Measurements from ENCODE around the gene MEP1A.
"Not testable (repeated sequence)": the region's sequence is repeated elsewhere in the genome, so short reads cannot be mapped to it uniquely, and the experiment has no call there.

The MEP1A gene

DNA sequence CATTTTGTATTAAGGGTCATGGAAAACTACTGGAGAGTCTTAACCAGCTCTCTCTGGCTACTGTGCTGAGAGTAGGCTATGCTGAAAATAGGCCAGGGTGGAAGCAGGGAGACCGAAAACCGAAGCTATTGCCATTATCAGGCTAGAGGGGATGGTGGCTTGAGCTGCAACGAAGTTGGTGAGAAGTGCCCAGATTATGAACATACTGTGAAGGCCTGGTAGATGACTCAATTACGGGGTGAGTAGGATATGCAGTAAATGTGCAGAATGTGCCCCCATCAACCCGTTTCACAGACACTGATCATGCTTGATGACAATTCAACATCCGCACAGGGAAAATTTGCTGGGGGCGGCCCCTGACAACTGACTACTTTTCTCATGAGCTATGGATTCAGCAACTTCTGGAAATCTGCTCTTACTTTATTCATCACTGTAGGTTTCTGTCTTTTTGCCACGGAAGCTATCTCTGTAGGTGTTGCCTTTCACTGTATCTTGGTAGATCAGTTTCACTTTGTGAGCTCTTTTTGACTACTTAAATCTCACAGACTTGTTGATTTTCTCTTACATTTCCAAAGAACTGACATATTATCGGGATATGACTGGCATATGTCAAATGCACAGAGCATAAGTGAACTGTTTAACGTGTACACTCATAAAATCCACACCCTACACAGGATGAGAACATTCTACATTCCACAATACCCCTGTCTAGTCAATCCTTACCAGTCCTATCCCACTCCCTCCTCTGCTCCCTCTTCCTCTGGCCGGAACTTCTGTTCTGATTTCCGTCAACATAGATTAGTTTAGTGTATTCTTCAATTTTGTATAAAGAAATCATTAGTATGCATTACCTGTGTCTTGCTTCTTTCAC is 15.5 kb upstream of the MEP1A start:
- DNase-seq (ENCODE audit: low spot score), result no peak

DNA sequence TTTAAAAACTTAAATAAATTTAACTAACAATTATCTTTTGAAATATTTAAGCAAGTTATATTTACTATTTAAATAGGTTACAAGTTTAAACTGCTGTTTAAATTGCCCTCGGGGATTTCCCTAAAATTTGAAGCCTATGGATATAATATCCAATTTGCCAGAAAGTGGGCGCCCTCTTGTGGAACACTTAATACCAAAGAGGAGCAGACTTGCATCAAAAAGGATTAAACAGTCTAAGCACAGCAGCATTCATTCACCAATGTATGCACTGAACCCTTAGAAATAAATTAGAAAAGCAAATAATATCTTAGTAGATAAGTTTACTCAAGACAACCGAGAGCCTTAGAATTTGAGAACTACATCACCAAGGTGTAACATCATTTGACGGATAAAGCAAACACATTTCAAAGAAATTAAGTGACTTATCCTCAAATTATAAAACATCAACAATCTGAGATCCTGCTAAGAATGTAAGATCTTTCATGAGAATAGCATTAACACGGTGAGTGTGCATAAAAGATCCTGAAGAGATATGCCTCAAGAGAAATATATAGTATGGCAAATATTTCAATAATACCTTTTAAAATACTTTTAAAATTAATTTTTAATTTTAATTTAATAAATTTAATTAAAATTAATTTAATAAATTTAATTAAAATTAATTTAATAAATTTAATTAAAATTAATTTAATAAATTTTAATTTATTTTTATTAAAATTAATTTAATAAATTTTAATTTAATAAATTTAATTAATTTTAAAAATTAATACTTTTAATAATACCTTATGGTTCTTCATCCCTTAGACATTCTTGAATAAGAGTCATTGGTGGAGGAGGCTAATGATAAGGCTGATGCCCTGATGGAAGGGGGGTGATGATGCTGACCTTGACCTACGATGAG is 11.5 kb upstream of the MEP1A start:
- peak; percentile 64 for DNase-seq (ENCODE audit: low spot score)

DNA sequence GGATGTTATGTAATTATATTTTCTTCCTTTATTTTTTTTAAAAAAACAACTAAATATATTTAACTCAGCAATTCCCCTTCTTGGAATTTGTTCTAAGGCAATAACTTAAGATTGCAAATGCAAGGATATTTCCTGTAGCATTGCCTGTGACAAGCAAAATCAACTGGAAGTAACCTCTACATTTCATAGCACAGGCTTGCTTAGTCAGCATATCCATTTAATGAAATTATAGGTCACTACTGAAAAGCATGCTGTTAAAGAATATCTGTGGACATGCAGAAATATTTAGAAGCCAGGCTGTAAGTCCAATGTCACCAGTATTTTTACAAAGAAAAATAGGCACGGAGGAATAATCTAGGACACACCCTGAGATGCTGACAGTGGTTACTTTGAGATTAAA is 8.7 kb upstream of the MEP1A start:
- DNase-seq (ENCODE audit: low spot score), result no peak

DNA sequence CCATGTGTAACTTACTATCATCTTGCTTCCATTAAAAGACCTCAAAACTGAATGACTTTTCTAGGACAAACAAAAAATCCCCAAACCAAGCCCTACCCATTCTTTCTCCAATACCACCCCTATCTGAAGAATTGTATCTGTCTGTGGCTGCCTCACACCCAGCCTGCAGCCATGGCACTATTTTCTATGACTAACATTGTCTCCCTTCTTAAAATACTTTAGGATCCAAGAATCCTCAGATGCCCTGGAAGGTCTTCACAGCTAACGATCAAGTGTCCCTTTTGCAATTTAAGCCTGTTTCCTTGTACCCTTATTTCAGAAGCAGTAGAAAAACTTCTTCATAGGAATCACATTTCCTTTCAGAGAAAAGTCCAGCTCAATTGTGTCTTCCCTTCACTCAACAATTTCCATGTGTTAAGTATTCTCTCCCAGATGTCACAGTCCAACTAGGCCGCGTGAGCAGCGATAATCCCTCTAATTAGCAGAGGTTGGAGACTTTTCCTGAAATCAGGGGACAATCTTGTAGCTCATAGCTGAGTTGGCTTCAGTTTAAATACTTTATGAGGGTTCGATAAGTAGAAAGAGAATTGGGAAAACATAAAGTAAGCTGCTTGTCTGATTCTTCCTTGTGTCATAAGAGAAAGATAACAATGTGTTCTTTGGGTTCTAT is 5.2 kb upstream of the MEP1A start:
- DNase-seq (ENCODE audit: low spot score), result no peak

DNA sequence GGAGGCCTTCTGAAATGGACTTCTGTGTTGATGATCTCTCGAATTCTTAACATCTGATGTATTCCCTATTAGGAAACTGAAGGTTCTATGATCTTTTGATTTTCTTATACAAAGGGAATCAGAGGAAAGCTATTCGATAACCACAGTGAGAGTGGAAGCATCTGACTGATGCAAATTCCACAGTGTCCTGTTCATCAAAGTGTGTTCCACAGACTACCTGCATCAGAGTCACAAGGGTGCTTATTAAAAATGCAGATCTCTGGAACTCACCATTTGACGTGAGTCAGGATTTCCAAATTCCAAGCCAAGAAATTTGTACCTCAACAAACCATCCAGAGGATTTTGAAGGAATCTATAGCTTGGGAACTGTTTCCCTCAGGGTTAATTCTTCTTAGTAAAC is 4.4 kb upstream of the MEP1A start:
- peak; percentile 83 for DNase-seq (ENCODE audit: low spot score)

DNA sequence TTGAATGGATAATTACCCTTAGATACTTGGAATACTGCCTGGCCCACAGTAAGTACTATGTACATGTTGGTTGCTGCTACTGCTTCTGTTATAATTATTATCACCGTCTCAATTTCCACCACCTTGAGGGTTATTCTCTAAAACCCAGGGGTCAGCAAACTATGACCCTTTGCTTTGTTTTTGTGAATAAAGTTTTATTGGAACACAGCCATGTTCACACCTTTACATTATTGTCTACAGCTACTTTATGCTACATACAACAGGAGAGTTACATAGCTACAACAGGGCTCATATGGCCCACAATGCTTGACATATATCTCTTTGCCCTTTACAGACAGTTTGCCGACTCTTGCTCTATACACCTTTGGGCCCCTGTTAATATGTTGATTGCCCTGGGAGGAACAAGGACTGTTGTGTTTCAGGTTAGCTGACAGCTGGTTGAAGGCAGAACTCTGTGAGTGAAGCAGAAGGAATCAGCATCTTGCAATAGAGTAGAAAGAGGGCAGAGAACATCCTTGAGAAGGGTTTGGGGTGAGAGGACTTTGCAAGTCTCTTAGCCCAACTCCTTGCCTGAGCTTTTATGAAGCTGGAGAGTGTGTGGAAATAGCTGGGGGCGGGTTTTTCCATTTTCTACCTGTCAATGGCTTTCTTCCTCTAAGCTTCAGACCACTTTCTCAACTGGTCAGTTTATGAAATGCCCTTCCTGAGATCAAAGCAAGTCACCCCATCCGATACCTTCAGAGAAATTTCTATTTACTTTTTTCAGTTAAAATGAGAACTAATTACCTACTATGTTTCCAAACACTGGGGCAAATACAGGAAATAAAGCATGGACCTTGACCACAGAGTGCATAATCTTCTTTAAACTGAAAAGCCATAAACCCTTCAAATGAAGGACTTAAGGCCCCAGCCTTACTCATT is 3.5 kb upstream of the MEP1A start:
- DNase-seq (ENCODE audit: low spot score), result no peak

DNA sequence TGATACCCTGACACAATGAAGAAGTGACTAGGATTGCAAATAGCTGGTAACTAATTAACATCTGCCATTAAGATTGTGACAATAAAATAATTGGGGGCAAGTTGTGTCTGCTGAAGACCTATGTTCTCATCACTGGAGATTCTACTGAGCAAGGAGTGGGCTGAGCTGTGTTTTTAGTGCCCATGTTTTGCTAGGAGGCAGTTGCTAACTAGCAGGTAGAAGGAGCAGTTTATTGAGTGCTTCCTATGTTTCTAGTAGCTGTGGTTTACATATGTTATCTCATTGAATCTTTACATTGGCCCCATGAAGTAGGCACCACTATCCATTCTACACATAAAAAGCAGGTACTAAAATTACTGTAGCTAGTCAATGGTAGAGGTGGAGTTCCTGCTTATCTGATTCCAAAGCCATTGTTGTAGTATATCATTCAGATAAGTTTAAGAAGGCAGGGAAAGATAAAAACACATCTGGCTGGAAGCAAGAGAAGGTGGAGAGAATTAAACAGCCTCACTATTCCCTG is 2.8 kb upstream of the MEP1A start:
- no peak for DNase-seq (ENCODE audit: low spot score)

DNA sequence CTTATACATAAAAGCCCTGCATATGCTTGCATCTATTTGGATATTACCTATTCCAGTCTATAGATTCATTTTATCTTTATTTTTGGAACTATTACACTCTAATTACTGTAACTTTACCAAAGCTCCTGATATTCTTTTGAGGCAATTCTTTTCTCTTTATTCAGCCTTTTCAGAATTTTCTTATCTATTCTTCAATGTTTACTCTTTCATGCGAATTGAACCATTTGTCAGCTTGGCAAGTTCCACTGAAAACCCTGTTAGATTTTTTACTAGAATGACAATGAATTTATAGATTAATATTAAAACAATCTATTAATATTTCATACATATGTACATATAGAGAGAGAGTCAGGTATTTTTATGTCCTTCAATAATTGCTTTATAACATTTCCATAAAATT is 554 bp upstream of the MEP1A start:
- no peak for DNase-seq (ENCODE audit: low spot score)

DNA sequence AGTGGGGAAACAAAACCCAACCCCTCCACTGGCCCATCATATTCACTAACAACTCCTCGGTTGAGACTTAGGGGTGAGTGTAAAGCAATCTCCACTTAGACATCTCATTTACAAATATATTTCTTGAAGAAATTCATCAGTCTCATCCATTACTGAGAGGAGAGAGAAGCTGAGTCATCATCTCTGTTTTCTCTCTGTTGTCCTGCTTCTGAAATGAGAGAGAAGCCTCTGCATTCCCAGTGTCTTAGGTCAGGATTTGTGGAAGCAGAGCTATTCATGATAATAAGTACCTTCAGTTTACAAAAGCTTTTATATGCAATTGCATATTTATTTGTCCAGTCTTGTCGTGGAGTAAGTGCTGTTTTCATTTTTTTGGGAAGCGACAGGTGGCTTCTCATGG is 879 bp downstream of the MEP1A start:
- peak; percentile 39 for DNase-seq (ENCODE audit: low spot score)

DNA sequence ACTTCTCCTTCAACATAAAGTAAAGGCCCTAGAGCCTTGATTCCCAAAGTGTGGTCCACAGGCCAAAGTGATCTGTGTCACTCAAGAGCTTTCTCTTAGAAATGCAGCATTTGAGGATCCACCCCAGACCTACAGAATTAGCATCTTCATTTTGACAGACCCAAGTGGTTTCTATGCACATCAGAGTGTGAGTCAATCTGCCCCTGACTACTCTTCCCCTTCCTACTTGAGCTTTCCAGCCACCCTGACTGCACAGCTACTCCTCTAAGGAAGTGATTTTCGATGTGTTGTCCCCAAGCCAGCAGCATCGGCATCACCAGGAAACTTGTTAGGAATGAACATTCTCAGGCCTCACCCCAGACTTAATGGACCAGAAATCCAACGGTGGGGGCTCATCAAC is 2.6 kb downstream of the MEP1A start:
- DNase-seq (ENCODE audit: low spot score), result no peak

DNA sequence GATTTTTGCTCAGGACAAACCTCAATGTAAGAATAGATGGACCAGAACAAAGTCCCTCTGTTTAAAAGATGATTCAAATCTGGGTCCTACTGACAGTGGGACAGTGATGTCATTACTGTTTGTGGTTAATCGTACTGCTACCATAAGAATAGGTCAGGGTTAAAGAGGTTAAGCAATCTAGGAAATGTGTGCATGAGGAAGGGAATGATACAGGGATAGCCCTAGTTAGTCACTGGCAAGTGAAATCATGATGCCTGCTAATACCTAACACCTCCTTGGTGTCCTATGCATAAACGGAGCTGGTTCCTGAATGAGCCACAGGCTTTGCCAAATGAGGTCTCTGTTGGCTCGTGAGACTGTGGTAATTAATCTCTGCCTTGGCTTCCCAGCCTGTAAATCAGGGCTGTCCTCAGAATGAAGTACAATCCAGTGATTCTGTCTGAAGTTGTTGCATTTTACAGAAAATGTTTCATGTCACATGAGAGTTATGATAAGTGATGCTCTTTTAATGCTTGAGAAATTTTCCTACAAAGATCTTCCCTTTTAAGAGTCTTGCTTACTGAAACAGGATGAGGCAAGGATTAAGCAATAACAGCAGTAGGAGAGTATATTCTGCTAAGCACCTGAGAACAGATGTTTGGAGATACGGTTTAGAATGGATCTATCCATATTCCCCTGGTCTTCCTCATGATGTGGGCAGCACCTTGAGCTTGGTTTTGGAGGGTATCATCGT is 3.8 kb downstream of the MEP1A start:
- DNase-seq (ENCODE audit: low spot score), result peak; percentile 86

DNA sequence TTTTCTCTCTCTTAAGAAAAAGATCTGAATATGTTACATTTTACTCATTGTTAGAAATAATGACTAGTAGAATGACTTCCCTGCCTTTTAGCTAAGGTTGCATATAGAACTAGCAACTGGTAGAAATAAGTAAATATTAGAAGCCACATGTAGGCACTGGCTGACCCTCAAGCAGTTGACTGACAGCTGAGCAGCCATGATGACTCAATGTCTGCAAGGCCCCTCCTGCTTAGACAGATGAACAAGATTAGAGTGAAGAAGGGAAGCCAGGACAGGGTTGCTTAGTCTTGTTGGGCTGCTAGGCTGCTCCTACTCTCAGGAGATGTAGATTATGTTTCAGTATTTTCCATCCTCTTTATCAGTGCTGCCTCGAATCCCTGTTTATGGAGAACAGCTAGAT is 6.5 kb downstream of the MEP1A start:
- DNase-seq (ENCODE audit: low spot score), result peak; percentile 10

DNA sequence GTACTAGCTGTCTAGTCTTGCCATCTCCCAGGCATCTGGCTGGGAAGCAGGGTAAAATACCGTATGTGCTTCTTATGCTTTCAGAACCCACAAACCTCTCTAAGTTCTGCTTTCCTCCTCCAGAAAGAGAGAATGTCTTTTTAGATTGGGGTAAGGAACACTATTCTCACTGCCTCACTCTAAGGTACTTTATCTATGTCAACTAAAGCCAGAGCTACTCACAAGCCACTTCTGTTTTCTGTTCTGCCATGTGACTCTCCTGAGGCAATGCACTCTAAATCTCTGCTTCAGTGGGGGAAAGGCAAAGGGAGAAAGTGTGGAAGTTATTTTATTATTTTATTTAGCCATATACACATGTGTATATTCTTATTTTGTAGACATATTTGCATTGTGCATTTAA is 15.6 kb downstream of the MEP1A start:
- DNase-seq (ENCODE audit: low spot score), result no peak

DNA sequence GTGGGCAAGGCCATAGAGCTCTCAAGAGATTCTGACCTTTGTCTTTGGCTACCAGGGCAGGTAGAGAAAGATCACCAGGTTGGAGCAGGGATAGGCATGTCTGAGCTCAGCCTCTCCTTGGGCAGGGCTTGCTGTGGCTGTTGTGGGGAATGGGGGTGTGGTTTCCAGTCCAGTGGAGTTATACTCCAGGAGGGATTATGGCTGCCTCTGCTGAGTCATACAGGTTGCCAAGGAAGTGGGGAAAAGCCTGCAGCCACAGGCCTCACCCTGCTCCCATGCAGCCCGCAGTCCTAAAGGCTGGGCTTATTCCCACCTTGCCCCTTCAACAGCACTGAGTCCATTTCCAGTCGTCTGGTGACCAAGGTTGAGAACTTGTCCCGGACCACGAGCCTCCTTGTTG is 21.9 kb downstream of the MEP1A start:
- DNase-seq (ENCODE audit: low spot score), result peak; percentile 82

DNA sequence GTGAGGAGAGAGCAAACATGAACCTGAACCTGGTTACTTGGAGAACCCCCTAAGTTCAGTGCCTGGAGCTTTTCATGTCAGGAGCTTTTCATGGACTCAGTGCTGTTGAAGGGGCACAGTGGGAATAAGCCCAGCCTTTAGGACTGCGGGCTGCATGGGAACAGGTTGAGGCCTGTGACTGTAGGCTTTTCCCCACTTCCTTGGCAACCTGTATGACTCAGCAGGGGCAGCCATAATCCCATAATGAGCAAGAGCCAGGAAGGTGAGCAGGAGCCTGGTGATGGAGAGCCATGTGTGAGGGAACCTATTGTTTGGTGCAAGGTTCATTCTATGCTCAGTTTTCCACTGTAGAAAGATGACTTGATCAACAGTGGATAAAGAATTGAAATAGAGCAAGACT is 23.4 kb downstream of the MEP1A start:
- DNase-seq (ENCODE audit: low spot score), result peak; percentile 61

DNA sequence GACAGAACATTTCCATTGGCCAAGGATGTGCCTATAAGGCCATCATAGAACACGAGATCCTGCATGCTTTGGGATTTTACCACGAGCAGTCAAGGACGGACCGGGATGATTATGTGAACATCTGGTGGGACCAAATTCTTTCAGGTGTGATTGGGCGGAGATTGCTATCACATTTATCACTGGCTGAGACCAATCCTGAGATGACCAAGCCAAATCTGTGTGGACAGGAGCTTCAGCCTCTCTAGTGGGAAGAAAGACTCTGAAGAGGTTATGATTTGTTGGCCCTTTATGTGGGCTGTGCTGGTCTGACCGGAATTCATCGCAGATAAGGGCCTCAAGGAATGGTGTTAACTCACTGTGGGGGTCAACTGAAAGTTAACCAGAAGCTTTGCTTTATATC is 26.4 kb downstream of the MEP1A start:
- no peak for DNase-seq (ENCODE audit: low spot score)

DNA sequence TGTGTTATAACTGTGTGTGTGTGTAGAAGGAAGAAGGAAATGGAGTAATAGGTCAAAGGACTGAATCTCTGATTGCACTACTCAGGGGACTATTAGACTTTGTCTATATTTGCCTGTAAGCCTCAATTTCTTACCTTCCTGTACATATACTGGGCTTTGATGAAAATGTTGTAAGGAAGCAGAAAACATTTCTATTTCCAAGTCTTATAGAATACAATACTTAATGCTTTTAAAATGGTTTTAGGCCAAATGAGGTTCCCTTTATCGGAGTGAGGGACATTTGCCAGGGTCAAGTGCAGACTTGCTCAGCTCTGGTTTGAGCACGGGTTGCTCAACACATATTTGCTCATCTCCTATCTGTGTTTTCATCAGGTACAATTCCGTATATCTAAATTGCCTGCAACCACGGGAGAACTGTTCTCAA is 28.3 kb downstream of the MEP1A start:
- DNase-seq (ENCODE audit: low spot score), result no peak

DNA sequence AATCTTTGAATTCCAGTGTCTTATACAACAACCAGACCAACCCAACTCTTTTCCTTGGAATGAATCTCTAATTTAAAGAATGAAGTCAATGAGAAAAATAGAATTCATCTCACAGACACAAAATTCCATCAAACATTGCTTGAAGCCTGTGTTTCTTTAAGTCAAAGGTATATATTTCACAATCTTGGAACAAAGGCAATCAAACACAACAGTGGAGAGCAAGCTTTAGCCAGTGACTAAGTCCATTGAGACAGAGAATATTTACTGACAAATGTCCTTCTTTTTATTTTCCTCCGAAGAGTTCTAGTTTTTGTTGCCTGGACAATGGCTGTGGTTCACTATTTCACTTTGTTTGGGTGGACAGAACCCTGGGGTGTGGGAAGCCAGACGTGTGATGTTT is 35.8 kb downstream of the MEP1A start:
- DNase-seq (ENCODE audit: low spot score), result no peak

DNA sequence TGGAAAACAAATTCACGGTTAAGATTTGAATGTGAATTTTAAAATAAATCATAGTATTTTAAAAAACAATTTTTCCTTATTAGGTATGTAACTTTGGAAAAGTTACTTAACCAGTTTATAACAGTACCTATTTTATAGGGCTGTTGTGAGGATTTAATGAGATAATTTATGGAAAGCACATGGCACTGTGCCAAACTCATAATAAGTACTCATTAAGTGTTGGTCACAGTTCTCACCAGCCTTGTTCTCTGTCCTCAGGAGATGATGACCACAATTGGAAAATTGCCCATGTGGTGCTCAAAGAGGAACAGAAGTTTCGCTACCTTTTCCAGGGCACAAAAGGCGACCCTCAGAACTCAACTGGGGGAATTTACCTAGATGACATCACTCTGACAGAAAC is 39.6 kb downstream of the MEP1A start:
- no peak for DNase-seq (ENCODE audit: low spot score)

DNA sequence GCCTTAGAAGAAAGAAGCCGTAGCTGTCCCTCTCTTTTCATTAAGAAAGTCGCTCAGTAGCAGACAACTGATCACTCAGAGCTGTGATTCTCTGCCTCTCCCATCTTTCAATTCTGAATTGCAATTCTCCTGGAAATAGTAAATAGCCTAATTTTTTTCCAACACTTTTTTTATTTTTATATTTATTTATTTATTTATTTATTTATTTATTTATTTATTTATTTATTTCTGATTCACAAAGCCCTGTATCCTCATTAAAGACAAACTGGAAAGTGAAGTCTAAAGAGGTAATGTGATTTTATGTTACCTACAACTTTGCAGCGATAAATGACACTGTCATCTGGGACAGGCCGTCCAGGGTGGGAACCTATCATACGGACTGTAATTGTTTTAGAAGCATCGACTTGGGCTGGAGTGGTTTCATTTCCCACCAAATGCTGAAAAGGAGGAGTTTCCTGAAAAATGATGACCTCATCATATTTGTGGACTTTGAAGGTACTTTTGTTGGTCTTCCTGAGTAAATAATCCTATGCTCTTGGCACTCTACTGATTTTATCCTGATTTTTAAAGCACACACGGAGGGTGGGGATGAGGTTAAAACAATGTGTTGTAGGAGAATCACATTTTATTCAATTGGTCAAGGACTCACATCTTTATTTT is 41.2 kb downstream of the MEP1A start:
- DNase-seq (ENCODE audit: low spot score), result not testable (repeated sequence)
